ENCODE measurements around the gene ITGA1.

ITGA1 gene

DNA sequence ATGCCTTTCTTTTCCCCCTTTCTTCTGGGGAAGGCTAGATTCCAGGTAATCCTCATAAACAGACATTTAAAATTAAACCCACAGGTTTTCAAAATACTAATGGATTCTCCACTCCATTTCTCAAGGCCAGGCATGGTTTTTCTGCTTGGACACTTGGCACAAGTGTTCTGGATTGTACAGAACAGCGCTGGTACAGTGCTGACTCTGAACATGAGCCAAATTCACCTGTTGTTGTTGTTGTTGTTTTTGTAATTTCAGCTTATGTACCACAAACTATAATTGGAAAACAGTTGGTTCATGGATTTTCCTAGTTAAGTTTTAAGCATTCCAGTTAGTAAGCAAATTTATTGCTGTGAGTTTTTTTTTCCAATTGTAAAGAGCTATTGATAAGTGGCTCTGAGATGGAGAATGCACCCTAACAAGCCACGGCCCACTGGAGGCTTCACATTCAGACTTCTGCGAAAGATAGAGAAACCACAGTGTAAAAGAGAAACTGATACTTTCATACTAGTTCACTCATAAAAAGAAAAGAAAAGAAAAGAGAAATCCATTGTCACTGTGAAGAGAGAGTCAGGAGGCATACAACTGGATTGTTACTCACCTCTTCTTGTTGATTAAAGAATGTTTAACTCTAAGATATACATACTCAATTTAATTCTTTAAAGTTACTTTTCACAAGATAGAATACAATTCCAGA lies 16.2 kb upstream of the ITGA1 start:
- in situ Hi-C loops (cut with HindIII; ENCODE audit: low sequenced_read_pairs) = no loop called here

DNA sequence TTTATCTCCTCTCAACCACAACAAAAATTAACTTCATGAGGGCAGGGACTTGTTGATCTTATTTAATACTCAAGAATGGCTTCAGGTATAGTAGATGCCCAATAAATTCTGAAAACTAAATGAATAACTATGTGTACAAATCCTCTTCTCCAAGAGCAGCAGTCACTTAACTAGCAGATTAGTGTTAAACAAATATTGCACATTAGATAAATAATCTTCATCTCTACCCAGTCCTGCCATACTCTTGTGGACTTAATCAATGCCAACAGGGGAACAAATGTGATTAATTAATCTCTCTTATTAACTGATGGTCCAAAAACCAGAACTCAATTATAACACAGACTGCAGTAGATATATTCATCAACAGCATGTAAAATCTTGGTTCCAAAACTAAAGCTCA lies 15.0 kb upstream of the ITGA1 start:
- in situ Hi-C loops (cut with HindIII; ENCODE audit: low sequenced_read_pairs) = no loop called here

DNA sequence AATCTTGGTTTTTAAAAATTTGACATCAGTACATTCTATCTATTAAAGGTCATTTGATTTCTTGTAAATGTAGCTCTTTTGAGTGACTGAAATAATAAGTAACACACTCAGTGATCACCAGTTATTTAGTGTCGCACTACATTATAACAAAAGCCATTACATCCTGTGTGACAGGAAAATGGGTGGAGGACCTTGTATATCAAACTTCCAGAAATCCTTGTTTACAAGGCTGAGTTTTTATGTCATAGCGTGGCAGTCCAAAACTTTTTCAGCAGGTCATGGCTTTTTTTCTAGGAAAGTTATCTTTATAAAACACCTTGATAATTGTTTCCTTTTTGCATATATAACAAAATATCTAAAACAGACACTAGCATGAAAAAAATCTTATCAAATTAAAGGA lies 14.4 kb upstream of the ITGA1 start:
- in situ Hi-C loops (cut with HindIII; ENCODE audit: low sequenced_read_pairs) = no loop called here

DNA sequence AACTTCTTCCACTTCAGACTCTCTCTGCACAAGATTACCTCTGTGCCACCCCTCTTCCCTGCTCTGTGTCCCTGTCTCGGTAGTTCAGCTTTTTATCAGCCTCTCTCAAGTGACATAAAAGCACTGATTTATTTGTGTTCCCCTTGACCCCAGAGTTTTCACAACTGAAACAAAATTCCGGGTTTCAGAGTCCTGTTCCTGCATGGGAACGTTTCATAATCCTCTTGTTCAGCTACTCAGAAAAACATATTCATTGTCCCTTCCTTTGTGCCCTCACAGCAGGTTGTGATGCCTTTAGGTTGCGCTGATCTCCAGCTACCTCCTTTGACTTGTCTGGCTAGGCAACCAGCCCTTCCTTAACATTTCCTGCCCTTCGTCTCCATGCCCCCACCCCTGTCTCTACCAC lies 13.7 kb upstream of the ITGA1 start:
- in situ Hi-C loops (cut with HindIII; ENCODE audit: low sequenced_read_pairs) = no loop called here

DNA sequence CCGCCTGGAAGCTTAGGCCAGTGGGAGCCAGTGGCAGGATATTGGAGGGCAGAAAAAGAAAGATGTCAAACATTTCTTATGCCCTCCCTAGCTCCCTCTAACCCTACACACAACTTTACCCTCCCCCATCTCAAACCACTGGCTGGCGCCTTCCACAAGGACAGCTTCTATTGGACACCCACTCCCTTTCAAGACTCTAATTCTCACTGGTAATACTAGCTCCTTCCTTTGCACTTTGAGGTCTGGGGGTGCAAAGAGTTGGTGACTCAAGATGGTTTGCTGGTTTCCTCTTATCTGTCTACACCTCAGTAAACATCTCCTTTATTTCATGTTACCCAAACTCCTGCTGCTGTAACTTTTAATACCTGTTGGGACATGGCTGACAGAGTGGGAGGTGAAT lies 11.6 kb upstream of the ITGA1 start:
- in situ Hi-C loops (cut with HindIII; ENCODE audit: low sequenced_read_pairs) = no loop called here

DNA sequence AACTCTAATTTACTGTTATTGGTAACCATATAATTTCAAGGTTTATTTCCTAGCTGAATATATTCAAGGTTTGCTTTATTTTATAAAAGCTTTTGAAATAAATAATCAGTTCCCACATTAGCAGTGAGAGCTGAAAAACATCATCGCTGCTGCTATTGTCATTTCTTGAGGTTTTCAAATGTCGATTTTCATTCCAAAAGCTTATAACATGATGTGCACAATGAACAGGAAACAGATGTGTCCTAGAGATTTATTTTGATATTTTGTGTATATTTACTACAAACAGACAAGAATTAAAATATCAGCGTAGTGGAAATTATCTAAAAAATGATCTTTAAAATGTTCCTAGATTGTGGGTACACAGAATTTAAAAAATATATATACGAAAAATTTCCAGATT lies 10.5 kb upstream of the ITGA1 start:
- in situ Hi-C loops (cut with HindIII; ENCODE audit: low sequenced_read_pairs) = no loop called here

DNA sequence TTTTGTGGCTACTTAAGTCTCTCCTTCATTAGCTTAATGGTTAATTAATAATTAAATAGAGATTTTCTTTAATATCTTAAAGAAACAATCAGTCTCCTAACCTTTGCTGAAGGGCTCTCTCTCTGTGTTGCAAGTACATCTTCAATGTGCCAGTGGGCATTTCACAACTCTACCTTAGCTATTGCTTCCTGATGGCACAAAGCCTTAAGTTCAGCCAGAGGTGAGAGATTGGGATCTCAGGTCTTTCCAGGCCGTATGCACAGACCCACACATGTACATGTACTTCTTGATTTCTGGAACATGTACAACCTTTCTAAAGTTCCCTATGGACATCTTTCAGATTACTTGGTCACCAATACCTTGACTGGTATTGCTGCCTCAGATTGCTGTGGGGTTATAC lies 8.9 kb upstream of the ITGA1 start:
- in situ Hi-C loops (cut with HindIII; ENCODE audit: low sequenced_read_pairs) = no loop called here

DNA sequence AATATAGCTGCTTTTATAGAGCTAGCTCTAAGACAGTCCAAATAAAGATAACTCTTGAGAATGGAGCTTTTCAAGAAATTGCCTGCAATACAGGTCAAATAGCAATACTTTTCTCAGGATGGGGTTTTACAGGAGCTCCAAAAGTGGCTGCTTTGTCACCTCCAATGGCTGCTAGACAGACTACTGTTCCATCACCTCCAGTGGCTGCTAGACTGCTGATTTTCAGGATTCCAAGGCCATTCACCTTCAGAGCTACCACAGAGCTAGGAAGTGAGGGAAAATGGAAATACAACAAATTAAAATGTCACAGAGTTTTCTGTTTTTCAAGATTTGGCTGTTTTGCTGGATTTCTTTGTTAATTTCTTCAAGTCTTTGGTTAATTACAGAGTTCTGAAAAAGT lies 8.5 kb upstream of the ITGA1 start:
- in situ Hi-C loops (cut with HindIII; ENCODE audit: low sequenced_read_pairs) = no loop called here

DNA sequence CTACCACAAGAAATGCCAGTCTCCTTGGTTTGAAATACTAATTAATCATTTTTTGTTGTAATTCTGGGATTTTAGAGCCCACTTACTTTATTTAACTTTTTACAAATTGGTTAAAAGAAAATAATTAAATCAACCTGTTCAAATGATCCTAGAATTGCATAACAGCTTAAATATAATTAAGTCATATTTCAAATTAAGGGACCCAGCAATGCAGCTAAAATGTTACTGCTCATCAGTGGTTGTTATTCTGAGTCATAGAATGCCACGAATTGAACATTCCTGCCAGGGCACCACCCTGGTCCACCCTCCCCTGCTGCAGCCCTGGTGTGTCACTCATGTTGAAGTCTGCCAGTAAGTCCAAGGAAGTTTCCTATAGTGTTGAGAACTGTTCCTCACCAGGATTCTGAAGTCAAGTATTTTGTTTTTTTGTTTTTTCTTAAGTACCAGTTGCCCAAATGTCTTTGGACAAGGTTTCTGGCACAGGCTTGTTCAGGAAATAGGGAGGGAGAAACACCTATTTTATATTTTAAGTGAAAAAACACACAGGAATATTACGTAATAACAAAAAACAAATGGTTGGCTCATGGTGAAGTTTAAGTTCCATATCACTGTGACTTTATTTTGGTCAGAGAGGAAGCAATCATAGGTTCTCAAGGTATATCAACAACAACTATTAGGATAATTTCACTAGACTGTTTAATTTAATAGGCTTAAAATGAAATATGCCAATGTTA lies 4.3 kb upstream of the ITGA1 start:
- in situ Hi-C loops (cut with HindIII; ENCODE audit: low sequenced_read_pairs) = no loop called here

DNA sequence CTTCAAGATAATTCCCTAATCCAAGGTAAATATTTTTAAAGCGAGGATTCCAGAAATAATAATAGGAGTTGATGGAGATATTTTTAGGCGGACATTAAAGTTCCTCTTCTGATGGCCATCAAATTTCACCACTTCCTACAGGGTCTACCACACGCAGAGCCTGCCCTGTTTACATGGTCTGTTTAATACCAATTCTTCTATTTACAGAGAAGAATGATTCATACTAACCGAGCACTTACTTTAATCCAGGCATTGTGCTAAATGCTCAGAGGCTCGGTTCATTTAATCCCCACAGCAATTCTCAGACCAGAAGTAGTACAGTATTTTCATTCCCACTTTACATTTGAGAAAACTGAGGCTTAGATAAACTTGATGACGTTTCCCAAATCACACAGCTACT lies 3.0 kb upstream of the ITGA1 start:
- in situ Hi-C loops (cut with HindIII; ENCODE audit: low sequenced_read_pairs) = loop anchor here (5.0 kb wide), 1 partner anchor 77 kb away; no protein-coding TSS in a partner anchor

DNA sequence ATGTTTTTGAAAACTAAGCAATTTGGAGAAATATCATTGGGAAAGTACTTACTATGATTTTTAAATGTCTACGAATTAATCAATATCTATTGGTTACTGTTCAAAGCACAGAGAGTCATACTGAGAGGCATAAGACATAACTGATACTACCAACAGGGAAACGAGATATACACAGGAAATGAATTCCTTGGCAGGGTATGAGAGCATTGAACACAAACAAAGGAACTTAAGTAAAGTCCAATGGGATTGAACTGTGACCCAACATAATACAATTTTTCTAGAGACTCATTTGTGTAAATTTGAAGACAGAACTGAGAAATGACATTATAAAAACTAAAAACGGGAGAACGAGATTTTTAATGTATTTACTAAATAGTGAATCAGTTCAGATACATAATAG lies 1.3 kb upstream of the ITGA1 start:
- in situ Hi-C loops (cut with HindIII; ENCODE audit: low sequenced_read_pairs) = loop anchor here (5.0 kb wide), 1 partner anchor 79 kb away; no protein-coding TSS in a partner anchor

DNA sequence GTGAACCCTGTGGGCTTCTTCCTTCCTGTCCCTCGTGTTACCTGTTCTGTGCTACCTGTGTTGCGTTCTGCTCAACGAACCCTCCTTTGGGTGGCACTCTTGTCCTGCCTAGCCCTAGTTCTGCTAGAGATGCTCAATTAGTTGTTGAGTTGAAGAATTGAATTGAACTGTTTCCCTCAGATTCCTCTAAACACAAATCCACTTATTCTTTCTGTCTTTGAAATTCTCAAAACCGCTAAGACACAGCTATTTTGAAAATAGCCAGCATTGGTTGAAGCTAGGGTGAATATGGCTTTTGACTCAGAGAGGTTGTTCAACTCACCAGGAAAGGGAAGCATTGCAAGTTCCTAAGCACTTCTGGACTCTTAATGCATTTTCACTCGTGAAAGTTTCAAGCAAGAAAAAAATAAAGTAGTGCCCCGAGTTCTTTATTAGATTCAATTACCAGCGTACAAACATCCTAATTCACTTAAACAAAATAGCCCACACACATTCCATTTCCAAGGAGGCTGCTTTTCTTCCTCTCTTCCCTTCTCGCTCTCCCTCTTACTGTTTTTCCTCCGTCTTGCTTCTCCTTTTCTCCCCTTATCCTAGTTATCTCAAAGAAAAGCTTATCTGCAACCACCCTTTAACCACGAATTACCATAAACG lies 642 bp upstream of the ITGA1 start:
- in situ Hi-C loops (cut with HindIII; ENCODE audit: low sequenced_read_pairs) = loop anchor here (5.0 kb wide), 1 partner anchor 80 kb away; no protein-coding TSS in a partner anchor

DNA sequence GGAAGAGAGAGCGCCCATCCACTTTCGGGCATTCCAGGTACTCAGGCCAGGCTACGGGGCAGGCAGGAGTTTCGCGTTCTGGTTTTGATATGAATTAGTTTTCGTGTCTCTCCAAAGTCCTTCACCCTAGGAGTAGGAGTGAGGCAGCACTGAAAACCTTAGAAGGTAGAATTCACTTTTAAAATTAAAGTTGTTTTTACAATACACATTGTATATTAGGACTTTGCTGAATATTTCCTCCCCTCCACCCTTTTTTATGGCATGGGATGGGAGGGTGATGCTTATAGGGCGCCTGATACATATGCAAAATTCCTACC lies 747 bp downstream of the ITGA1 start:
- in situ Hi-C loops (cut with HindIII; ENCODE audit: low sequenced_read_pairs) = loop anchor here (5.0 kb wide), 1 partner anchor 81 kb away; no protein-coding TSS in a partner anchor

DNA sequence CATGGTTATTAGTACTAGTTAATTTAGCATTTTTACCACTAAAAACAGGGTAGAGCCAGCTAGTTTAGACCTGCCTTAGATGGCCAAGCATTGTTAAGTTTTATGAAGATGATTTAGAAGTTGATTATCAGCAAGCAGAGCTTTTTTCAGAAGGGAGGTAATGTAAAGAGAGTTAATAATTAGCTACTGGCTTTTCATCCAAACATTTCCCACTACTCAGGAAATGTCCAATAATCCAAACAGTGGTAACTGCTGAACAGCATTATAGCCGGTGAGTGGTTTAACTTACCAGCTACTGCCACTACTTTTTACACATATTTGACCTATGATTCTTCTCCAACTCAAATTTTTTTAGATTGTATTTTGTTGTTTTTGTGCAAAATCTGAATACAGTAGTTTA lies 1.7 kb downstream of the ITGA1 start:
- in situ Hi-C loops (cut with HindIII; ENCODE audit: low sequenced_read_pairs) = loop anchor here (5.0 kb wide), 1 partner anchor 82 kb away; no protein-coding TSS in a partner anchor

DNA sequence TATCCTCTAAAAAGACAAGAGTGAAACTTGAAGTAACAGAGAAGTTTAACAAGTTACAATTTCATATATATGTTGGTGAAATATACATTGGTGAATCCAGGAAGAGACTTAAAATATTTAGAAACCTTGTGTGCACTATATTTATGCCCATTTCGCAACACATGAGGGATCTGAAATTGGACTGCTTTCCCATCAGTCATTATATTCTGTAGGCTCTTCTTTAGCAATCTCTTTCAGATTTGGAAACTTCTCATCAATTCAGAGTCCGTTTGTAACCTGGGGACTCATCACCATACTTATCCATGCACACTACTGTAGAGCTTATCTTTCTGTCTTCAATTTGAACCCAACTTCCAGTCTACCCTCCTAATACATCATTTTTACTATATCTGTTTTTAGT lies 2.1 kb downstream of the ITGA1 start:
- in situ Hi-C loops (cut with HindIII; ENCODE audit: low sequenced_read_pairs) = loop anchor here (5.0 kb wide), 1 partner anchor 83 kb away; no protein-coding TSS in a partner anchor

DNA sequence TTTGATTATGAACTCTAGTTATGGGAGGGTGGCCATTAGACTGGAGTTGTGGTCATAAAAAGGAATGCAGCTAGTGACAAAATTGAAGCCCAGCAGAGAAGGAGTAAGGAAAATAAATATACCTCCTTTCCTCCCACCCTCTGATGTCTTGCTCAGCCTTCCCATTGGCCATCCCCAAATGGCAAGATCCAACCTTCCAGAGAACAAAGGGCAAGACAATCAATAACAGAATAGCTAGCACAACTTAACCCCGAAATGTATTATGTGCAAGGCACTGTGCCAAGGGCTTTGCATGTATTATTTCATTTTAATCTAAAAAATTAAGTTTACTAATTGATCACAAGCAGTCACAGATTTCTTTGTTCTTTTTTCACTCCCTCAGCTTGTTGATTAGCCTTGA lies 3.6 kb downstream of the ITGA1 start:
- in situ Hi-C loops (cut with HindIII; ENCODE audit: low sequenced_read_pairs) = no loop called here

DNA sequence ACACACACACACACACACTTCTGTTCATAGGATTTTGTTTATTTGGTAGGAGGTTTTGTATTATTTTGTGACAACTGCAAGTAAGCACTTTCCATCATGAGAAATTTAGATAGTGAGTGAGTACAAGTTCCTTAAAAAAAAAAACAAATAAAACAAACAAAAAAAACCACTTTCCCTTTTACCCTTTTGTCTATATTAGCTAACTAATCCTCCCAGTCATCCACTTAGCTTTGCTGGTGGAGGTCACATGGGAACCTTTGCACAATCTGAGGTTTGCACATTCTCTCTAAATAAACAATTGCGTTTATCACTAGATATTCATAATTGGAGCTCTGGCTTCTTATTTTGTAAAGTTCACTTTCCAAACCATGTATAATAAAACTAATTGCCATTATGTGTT lies 6.8 kb downstream of the ITGA1 start:
- in situ Hi-C loops (cut with HindIII; ENCODE audit: low sequenced_read_pairs) = no loop called here

DNA sequence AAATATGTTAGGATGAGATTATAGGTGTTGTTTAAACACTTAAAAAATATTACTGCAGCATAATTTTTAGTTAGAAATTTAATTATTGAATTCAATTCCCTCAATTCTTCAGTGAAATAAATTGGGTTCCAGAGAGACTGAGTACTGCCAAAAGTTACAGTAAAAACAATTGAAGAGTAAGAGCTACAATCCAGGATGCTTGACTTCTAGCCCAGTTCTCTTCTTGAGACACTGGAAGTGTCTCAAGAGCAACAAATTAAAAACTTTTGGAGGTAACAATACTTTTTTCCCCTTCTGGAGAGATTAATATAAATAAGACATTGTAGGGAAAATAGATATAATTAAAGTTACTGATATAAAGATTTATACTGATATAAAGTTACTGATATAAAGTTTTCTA lies 8.3 kb downstream of the ITGA1 start:
- in situ Hi-C loops (cut with HindIII; ENCODE audit: low sequenced_read_pairs) = no loop called here

DNA sequence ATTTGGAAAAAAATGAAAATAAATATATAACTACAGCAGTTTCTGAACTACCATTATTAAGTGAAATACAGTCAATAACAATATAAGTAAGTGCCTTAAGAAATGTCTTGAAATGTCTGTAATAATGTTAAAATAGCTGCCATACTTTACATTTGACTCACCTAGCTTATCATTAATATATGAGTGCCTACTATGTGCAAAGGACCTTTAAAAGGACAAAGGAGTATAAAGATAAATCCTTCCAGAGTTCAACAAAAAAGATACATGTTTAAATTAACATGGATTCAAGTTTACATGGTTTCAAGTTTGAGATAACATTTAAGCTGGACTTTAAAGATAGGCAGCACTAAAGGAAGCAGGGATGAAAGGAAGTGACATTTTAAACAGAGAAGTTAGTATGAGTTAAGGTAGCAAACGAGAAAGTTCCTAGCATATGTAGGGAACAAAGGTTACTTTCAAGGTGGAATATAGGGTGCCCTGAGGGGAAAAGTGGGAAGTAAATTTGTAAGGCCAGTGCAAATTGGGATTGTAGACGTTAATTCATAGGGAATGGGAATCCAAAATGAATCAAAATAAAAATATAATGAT lies 8.9 kb downstream of the ITGA1 start:
- in situ Hi-C loops (cut with HindIII; ENCODE audit: low sequenced_read_pairs) = no loop called here

DNA sequence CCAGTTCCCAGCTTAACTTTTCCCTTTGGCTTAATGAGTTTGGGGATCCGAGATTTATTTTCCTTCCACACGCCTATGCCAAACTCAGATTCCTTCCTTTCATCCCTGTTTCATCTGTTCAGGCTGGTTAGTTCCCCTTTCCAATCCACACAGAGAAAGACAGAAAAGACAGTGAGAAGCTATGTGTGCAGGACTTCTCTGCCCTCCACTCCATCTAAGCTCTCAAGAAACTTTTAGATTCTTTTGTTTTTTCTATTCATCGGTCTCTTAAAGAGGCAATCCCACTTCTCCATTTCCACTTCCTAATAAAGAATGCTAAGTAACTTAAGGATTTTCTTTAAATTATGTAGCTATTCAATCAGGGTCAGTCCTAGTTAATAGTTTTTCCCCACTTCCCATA lies 11.2 kb downstream of the ITGA1 start:
- in situ Hi-C loops (cut with HindIII; ENCODE audit: low sequenced_read_pairs) = no loop called here

DNA sequence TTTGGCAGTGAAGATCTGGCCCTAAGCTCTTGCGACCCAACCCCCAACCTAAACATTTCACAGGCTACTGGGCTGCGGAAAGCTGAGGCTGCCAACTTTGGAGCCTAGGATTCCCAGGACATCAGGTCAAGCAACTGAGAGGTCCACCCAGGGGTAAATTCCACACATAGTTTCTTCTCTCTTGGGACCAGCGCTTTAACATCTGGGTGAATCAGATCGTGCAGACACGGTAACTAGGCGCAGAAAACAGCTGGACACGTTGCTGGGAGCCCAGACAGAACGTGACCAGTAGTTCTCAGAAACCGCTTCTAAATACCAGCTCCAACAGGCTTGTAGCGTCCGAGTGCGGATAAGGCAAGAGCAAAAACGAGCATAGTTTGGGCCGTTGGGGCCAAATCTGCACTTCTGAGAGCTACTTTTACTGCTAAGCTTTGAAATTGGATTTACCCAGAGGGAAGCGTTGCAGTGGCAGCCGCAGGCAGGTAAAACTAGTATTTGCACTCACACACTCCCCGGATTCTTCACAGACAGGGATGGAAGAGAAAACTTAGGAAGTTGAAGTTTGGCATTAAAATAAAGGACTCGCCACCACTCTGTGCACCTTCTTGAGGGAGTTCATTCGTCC lies 11.8 kb downstream of the ITGA1 start:
- in situ Hi-C loops (cut with HindIII; ENCODE audit: low sequenced_read_pairs) = no loop called here

Measured in endothelial cell of hepatic sinusoid (primary cell).